HEK293 (cell line): ENCODE results near the gene HCAR3.
"Not testable (repeated sequence)": the region's sequence is repeated elsewhere in the genome, so short reads cannot be mapped to it uniquely, and the experiment has no call there.

Source experiments
- CTCF ChIA-PET: fragments of 350-600 bp; formaldehyde crosslinking; extraction: SDS; loops from one replicate; lab custom pipeline; 2021; ENCODE audit warnings: antibody characterized with exemption; lab: Yijun Ruan, JAX
- POLR2A ChIA-PET: fragments of 300-600 bp; formaldehyde crosslinking; extraction: SDS; loops from one replicate; lab custom pipeline; 2020; ENCODE audit warnings: antibody characterized with exemption, inconsistent platforms; lab: Yijun Ruan, JAX
- H3K27ac ChIP-seq: fragments of 200-500 bp; sonication (Bioruptor generic); 2 replicates; pipeline ENCODE4 v1.5.1; 2014; ENCODE audit warnings: low read depth, low read length, control low read depth, inconsistent platforms; ENCODE audit errors: extremely low read depth
- H3K36me3 ChIP-seq, 2 experiments: fragments of 200-500 bp in 1 of 2; sonication (Bioruptor generic) in 1 of 2; 1 replicate in 1 of 2; 2 replicates in 1 of 2; pipeline ENCODE4 v1.5.1; 2014 to 2017; ENCODE audit warnings: inconsistent platforms in 2 of 2, low read length in 2 of 2; ENCODE audit not compliant: control insufficient read depth in 2 of 2, insufficient read depth in 1 of 2
- H3K4me1 ChIP-seq: fragments of 200-500 bp; sonication (Bioruptor generic); 2 replicates; pipeline ENCODE4 v1.5.1; 2014; ENCODE audit warnings: mild to moderate bottlenecking, low read length, inconsistent platforms; ENCODE audit not compliant: control insufficient read depth, insufficient read depth
- H3K4me3 ChIP-seq: 2 replicates; pipeline ENCODE4 v1.5.1; 2011; ENCODE audit warnings: low read depth, mild to moderate bottlenecking, control low read depth, low read length, moderate library complexity
- H3K9me3 ChIP-seq: fragments of 200-500 bp; sonication (Bioruptor generic); 2 replicates; pipeline ENCODE4 v1.5.1; 2014; ENCODE audit warnings: low read depth, low read length, inconsistent platforms; ENCODE audit not compliant: control insufficient read depth, insufficient read depth
- AEBP2 ChIP-seq: fragments of 450-650 bp; formaldehyde crosslinking; IDR thresholded peaks from 2 replicates; pipeline ENCODE4 v1.5.1; 2016; ENCODE audit warnings: missing biosample characterization, missing genetic modification characterization, borderline replicate concordance
- IKZF3 ChIP-seq: fragments of 450-650 bp; IDR thresholded peaks from 2 replicates; pipeline ENCODE4 v1.5.0; 2018; ENCODE audit warnings: missing biosample characterization, mild to moderate bottlenecking, missing genetic modification characterization, moderate library complexity
- MZF1 ChIP-seq: fragments of 450-650 bp; formaldehyde crosslinking; IDR thresholded peaks from 2 replicates; pipeline ENCODE4 v1.5.1; 2017; ENCODE audit warnings: missing biosample characterization, missing genetic modification characterization, borderline replicate concordance
- SALL2 ChIP-seq: fragments of 450-650 bp; formaldehyde crosslinking; IDR thresholded peaks from 2 replicates; pipeline ENCODE4 v1.5.0; 2017; ENCODE audit warnings: missing biosample characterization, mild to moderate bottlenecking, missing genetic modification characterization, borderline replicate concordance
- SP2 ChIP-seq: fragments of 450-650 bp; formaldehyde crosslinking; IDR thresholded peaks from 2 replicates; pipeline ENCODE4 v1.5.1; 2016; ENCODE audit warnings: missing biosample characterization, missing genetic modification characterization
- YY2 ChIP-seq: fragments of 450-650 bp; formaldehyde crosslinking; IDR thresholded peaks from 2 replicates; pipeline ENCODE4 v1.5.1; 2016; ENCODE audit warnings: missing biosample characterization, missing genetic modification characterization
- ZBTB17 ChIP-seq: fragments of 450-650 bp; formaldehyde crosslinking; IDR thresholded peaks from 2 replicates; pipeline ENCODE4 v1.5.1; 2016; ENCODE audit warnings: missing biosample characterization, missing genetic modification characterization
- ZBTB49 ChIP-seq: fragments of 450-650 bp; formaldehyde crosslinking; IDR thresholded peaks from 2 replicates; pipeline ENCODE4 v1.5.1; 2016; ENCODE audit warnings: missing biosample characterization, missing genetic modification characterization, low read depth
- ZNF121 ChIP-seq: fragments of 450-650 bp; formaldehyde crosslinking; IDR thresholded peaks from 2 replicates; pipeline ENCODE4 v1.5.1; 2016; ENCODE audit warnings: missing biosample characterization, missing genetic modification characterization
- ZNF133 ChIP-seq: fragments of 450-650 bp; formaldehyde crosslinking; IDR thresholded peaks from 2 replicates; pipeline ENCODE4 v1.5.1; 2016; ENCODE audit warnings: missing biosample characterization, missing genetic modification characterization
- ZNF274 ChIP-seq, 2 experiments: fragments of 200-500 bp in 1 of 2; fragments of 450-650 bp in 1 of 2; sonication (Bioruptor generic) in 1 of 2; formaldehyde crosslinking in 1 of 2; IDR thresholded peaks; 2 replicates each; pipeline versions ENCODE4 v1.5.1 to v1.6.1; 2014 to 2016; ENCODE audit warnings: borderline replicate concordance in 1 of 2, inconsistent platforms in 1 of 2, low read length in 1 of 2, missing biosample characterization in 1 of 2, missing genetic modification characterization in 1 of 2
- ZNF280D ChIP-seq: fragments of 450-650 bp; formaldehyde crosslinking; IDR thresholded peaks from 2 replicates; pipeline ENCODE4 v1.5.1; 2016; ENCODE audit warnings: missing biosample characterization, missing genetic modification characterization
- ZNF335 ChIP-seq: fragments of 450-650 bp; formaldehyde crosslinking; conservative IDR thresholded peaks from 2 replicates; pipeline ENCODE4 v1.5.1; 2016; ENCODE audit warnings: missing biosample characterization, missing genetic modification characterization

HCAR3 gene

GRCh38 chr12:122752464-122753318 lies 36.1 kb upstream of the HCAR3 start, which contains the start of gene DENR (continued):
- TF ChIP-seq ZNF274 (IDR thresholded peaks at IDR 0.05; ENCODE audit: low read length) (no peak), ZNF274 (tag by site-specific recombination; IDR thresholded peaks at IDR 0.05; ENCODE audit: borderline replicate concordance) (no peak), ZBTB49 (tag by site-specific recombination) (no peak), AEBP2 (tag by site-specific recombination) (no peak)

GRCh38 chr12:122750781-122751515 lies 34.3 kb upstream of the HCAR3 start:
- H3K27ac ChIP-seq, H3K4me1 ChIP-seq, POLR2A ChIA-PET, H3K4me3 ChIP-seq, CTCF ChIA-PET, H3K9me3 ChIP-seq: not testable (repeated sequence)
- H3K36me3 ChIP-seq: peaks cover 20 to 27% of the 10 kb centered on the region in 2 experiments

- H3K4me3 ChIP-seq: no peak overlapping the region
- H3K4me1 ChIP-seq: peaks cover 4% of the 10 kb centered on the region; the same call in 1 of the 2 replicates
- H3K36me3 ChIP-seq: peaks cover 8 to 15% of the 10 kb centered on the region in 2 experiments
- no peak overlapping the region for H3K27ac ChIP-seq
- no peak for TF ChIP-seq ZNF280D (tag by site-specific recombination)
- TF ChIP-seq ZBTB17 (tag by site-specific recombination): peak; percentile 79
- no peak for TF ChIP-seq SALL2 (tag by site-specific recombination)
- TF ChIP-seq SP2 (tag by site-specific recombination): 0 out of 2 replicates have a peak, but pooled peaks have one; percentile 16
- TF ChIP-seq IKZF3 (tag by site-specific recombination): 0 out of 2 replicates have a peak, but pooled peaks have one; percentile 36
- TF ChIP-seq ZNF133 (tag by site-specific recombination): no peak
- no peak for TF ChIP-seq YY2 (tag by site-specific recombination)
- TF ChIP-seq ZNF335 (tag by site-specific recombination): peak; percentile 20; the same call in 1 of the 2 replicates
- TF ChIP-seq MZF1 (tag by site-specific recombination): peak; percentile 69
- no peak for TF ChIP-seq ZNF121
- CTCF ChIA-PET: interaction anchor here (1.3 kb wide), 1 partner anchor 112 kb away, joined by 5 read pairs; no protein-coding TSS in a partner anchor
- no peaks in the 10 kb centered on the region for H3K9me3 ChIP-seq
- POLR2A ChIA-PET: interaction anchor here (0.6 kb wide), 1 partner anchor 200 kb away, joined by 3 read pairs; no protein-coding TSS in a partner anchor
Measured at GRCh38 chr12:122749569-122750332, 33.1 kb upstream of the HCAR3 start.
